ENCODE data around the gene DYNLT3.

GRCh38 chrX:37830371-37830770, 17.0 kb downstream of the DYNLT3 start:
- TF ChIP-seq CTCF (IDR thresholded peaks at IDR 0.05; ENCODE audit: poor library complexity) (no peak), EZH2phosphoT487 (IDR thresholded peaks at IDR 0.05; ENCODE audit: low read depth, severe bottlenecking, unreplicated experiment) (no peak)

Data from hepatocyte (in vitro differentiated cells).